ENCODE data around the gene ENTPD3.
"Not testable (repeated sequence)": the region's sequence is repeated elsewhere in the genome, so short reads cannot be mapped to it uniquely, and the experiment has no call there.

ENTPD3 gene

GRCh38 chr3:40407007-40407406 is 20.0 kb downstream of the ENTPD3 start:
- no peak for DNase-seq

- no peak for DNase-seq
These were observed 20.6 kb downstream of the ENTPD3 start for GRCh38 chr3:40407611-40408010.

- no peak for DNase-seq
These were observed 27.3 kb downstream of the ENTPD3 start for GRCh38 chr3:40414270-40414669.

GRCh38 chr3:40417845-40418543 is 31.0 kb downstream of the ENTPD3 start:
- no peak for DNase-seq

GRCh38 chr3:40422861-40423260 is 35.9 kb downstream of the ENTPD3 start:
- no peak for DNase-seq

GRCh38 chr3:40427045-40427669 is 40.2 kb downstream of the ENTPD3 start:
- DNase-seq = no peak

- no peak for DNase-seq
These were observed 45.8 kb downstream of the ENTPD3 start for GRCh38 chr3:40432793-40433192.

- DNase-seq = no peak
These were observed 50.9 kb downstream of the ENTPD3 start for GRCh38 chr3:40437889-40438288.

- no peak for DNase-seq
These were observed 58.1 kb downstream of the ENTPD3 start for GRCh38 chr3:40445062-40445461.

GRCh38 chr3:40445880-40446279 is 58.9 kb downstream of the ENTPD3 start:
- DNase-seq = no peak

GRCh38 chr3:40450438-40450837 is 63.5 kb downstream of the ENTPD3 start:
- no peak for DNase-seq

- no peak for DNase-seq
These were observed 64.6 kb downstream of the ENTPD3 start for GRCh38 chr3:40451551-40451950.

GRCh38 chr3:40452057-40452456 is 65.1 kb downstream of the ENTPD3 start:
- DNase-seq = no peak

- DNase-seq = no peak
These were observed 65.5 kb downstream of the ENTPD3 start for GRCh38 chr3:40452562-40452875.

- peak; percentile 99 to 100 for DNase-seq
These were observed 66.1 kb downstream of the ENTPD3 start for GRCh38 chr3:40452876-40453730.

- no peak for DNase-seq
These were observed 66.9 kb downstream of the ENTPD3 start for GRCh38 chr3:40453933-40454332.

GRCh38 chr3:40455328-40455727 is 68.3 kb downstream of the ENTPD3 start:
- DNase-seq = no peak

GRCh38 chr3:40456279-40456939 is 69.4 kb downstream of the ENTPD3 start:
- no peak for DNase-seq

GRCh38 chr3:40456940-40457823 is 70.2 kb downstream of the ENTPD3 start, which contains the start of gene RPL14:
RPL14 (plus strand) TSS chr3:40457339; CDS start chr3:40457472, 133 bp downstream.
- peak; percentile 92 to 95 for DNase-seq

GRCh38 chr3:40458473-40458872 is 71.5 kb downstream of the ENTPD3 start:
- DNase-seq = no peak

GRCh38 chr3:40460481-40460880 is 73.5 kb downstream of the ENTPD3 start:
- DNase-seq = not testable (repeated sequence)

- no peak for DNase-seq
These were observed 74.2 kb downstream of the ENTPD3 start for GRCh38 chr3:40461161-40461560.

All from SW 1271 (cell line).